Pulmonary artery endothelial cell (primary cell): ENCODE results near the gene WBP2. TPM values are rescaled to one million over a fixed set of nuclear protein-coding genes. Genes with fewer than 3 reads are reported as not detected.
"Not testable (repeated sequence)": the region's sequence is repeated elsewhere in the genome, so short reads cannot be mapped to it uniquely, and the experiment has no call there.

Experiments used
- DNase-seq: peaks from one replicate; pipeline ENCODE4 v3.0.0-alpha.2; 2011; ENCODE audit warnings: low read depth, low spot score
- total RNA-seq: library from RNA; depleted of rRNA; stranded (reverse); fragments of >200 nt; gene quantifications from 2 replicates; pipeline ENCODE4 v1.2.3, GENCODE V29; 2014

WBP2 gene
- total RNA-seq, 1 donor from 2014 or later, result 21.0 TPM

DNA sequence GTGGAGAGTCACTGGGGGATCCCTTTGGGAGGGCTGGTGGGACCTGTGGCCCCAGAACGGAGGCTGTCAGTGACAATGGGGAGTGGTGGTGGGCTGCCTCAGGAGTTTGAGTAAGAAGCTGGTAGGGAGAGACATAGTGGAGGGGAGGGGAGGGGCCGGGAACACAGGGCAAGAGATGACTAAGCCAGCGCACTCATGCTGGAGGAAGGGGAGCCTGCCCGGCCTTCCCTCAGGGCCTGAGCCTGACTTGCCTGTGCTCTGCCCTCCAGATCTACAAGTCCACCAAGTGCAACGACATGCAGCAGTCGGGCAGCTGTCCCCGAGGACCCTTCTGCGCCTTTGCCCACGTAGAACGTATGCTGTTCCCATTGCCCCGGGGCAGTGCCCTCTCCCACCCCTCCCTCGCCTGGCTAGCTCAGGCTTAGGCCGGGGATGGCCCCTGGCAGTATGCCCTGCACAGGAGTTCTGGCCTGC, 40.2 kb downstream of the WBP2 start:
- DNase-seq, result peak; percentile 47

DNA sequence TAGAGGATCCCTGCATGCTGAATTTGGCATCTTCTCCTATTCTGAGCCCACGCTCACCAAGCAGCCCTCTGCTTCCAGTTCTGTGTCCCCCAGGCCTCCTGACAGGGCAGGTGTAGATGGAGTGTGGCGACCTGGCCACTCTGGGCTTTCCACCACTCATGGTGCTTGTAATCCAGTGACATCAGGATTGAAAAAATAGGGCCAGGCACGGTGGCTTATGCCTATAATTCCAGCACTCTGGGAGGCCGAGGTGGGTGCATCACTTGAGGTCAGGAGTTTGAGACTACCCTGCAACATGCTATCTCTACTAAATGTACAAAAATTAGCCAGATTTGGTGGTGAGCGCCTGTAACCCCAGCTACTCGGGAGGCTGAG, 41.1 kb downstream of the WBP2 start:
- no peak for DNase-seq

DNA sequence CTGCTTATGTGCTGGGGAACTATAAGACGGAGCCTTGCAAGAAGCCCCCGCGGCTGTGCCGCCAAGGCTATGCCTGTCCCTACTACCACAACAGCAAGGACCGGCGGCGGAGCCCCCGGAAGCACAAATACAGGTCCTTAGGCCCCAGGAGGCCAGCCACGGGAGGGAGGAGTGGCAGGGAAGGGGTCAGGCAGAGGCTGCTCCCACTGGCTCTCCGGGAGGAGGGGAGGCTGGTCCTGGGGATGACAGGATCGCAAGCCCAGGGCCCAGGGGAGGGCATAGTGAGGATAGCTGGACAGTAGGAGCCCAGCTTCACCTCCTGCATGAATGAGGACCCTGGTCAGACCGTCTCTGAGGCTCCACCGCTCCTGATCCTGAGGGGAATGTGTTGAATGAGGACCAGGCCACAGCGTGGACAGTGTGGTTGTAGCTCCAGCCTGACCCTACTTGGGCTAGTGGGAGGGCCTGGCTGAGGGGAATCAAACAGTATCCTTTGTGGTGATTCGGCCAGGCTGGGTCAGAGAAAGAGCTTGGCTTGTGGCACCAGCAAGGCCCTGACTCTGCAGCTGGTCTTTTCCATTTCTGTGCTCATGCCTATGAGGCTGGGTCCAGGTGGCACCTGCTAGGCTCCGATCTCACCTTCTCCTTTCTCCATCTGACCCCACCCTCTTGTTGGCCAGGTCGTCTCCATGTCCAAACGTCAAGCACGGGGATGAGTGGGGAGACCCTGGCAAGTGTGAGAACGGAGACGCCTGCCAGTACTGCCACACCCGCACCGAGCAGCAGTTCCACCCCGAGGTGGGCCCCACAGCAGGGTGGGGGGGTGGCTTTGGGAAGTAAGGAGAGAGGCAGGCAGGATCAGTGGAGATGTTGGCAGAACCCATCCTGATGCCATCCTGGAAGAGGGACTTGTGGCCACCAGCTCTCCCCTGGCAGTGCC, 41.8 kb downstream of the WBP2 start:
- DNase-seq, result no peak

DNA sequence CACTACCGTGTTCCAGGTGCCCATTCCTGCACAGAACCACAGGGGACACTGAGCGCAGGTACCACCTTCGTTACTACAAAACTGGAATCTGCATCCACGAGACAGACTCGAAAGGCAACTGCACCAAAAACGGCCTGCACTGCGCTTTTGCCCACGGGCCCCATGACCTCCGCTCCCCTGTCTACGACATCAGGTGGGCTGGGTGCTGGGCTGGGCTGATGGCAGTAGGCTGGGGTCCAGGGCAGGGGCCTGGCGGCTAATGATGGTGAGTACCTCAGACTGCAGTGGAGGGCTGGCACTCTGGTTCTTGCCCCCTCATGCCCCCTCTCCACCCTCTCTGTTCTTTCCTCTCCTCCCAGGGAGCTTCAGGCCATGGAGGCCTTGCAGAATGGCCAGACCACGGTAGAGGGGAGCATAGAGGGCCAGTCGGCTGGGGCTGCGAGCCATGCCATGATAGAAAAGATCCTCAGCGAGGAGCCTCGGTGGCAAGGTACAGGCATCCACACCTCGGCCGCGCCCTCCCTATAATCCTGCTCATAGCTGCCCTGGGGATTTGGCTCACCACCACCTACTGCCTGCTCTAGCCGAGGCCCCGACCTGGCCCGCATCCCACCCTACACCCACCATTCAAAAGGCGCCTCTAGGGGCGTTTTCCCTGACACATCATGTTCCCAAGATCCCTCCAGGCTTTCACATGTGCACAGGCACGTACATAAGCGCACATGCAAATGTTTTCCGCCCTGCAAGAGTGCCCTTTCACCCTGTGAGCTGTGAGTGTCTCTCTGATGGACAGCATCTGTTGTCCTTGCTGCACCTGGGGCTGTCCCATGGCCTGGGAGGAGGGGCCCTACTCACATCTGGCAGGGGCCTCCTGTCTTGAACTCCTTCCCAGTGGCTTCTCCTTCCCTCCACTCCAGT, 42.8 kb downstream of the WBP2 start:
- no peak for DNase-seq

DNA sequence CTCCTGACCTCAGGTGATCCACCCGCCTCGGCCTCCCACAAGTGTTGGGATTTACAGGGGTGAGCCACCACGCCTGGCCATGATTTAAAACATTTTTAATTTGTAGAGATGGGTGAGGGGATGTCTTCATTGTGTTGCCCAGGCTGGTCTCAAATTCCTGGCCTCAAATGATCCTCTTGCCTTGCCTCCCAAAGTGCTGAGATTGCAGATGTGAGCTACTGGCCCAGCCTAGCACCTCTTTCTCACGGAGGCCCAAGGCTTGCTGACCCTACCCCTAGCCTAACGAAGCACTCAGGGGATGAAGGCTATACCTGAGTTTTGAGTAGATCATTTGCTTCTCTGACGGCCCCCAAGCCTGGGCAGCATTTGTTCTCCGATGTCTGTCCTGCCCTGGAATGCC, 44.0 kb downstream of the WBP2 start:
- DNase-seq, result no peak

DNA sequence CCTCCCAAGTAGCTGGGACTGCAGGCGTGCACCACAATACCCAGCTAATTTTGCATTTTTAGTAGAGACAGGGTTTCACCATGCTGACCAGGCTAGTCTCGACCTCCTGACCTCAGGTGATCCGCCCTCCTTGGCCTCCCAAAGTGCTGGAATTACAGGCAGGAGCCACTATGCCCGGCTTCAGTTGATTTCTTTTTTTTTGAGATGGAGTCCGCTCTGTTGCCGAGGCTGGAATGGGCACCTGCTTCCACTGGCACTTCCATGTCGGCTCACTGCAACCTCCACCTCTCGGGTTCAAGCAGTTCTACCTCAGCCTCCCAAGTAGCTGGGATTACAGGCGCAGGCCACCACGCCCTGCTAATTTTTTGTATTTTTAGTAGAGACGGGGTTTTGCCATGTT, 44.4 kb downstream of the WBP2 start:
- not testable (repeated sequence) for DNase-seq

DNA sequence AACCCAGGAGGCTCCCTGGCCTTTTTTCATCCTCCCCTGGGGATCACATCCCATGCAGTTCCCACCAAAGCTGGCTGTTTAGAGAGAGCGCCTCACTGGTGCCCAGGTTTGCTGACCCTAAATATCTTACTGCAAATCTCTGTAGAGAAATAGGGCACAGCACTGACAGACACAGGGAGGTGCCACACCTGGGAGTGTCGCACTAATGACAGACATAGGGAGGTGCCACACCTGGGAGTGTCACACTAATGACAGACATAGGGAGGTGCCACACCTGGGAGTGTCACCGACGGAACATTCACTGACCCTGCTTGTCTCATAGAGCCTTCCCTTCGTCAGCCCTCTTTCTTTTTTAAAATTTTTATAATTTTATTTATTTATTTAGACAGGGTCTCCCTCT, 44.9 kb downstream of the WBP2 start:
- DNase-seq, result no peak

DNA sequence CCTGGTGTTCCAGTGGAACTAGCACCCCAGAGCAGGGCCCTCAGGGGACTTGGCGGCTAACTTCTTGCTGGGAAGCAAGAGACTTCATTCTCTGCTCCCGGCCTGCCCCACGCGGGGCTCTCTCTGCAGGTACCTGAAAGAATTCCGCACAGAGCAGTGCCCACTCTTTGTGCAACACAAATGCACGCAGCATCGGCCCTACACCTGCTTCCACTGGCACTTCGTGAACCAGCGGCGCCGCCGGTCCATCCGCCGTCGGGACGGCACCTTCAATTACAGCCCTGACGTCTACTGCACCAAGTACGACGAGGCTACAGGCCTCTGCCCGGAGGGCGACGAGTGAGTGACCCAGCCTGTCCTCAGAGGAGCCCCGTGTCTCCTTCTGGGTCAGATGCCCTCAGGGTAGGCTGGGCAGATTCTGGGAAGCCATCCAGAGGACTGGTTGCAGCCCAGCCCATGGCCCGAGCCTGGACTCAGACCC, 45.5 kb downstream of the WBP2 start:
- no peak for DNase-seq

DNA sequence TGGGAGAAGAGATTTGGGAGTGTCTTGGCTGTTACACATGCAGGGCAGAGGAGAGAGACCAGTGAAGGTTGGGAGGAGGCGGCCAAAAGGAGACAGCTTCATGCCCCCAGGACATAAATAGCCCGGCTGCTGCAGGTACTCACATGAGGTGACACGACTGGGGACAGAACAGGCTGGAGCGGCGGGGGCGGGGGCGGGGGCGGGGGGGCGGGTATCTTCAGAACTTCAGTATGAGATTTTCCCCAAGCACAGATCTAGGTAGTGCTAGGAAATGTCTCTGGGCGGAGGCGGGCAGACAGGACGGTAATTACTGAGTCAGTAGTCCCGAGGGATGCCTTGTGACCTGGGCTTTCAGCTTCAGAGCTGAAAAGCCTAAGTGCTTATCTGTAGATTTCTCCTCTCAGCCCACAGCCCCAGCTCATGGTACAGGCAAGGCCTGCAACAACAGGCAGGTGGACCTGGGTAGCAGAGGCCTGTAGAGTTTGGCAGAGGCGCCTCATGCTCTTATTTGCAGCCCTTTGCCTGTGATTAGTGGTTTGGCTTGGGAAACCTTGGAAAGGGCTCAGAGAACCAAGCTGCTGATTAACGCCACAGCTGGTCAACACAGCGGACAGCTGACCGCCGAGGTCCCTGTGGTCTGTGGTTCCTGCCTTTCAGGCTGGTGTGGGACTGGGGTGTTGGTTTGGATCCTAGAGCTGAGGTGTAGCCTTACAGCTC, 46.1 kb downstream of the WBP2 start:
- DNase-seq, result no peak

DNA sequence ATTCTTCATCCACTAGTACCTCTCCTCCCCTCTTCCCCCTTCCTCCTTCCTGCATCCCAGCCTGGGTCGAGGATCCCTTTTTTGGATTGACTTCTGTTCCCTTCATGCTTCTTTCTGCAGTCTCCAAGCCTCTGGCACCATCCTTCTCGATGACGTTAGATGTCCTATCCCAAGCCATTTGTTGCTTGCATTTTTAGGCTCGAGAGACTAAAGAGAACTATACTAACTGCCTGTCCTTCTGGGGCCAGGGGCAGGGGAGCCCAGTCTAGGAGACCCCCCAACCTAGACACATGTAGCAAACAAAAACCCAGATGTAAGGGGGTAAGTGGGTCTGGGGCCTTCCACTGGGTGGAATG, 46.6 kb downstream of the WBP2 start:
- DNase-seq, result no peak

DNA sequence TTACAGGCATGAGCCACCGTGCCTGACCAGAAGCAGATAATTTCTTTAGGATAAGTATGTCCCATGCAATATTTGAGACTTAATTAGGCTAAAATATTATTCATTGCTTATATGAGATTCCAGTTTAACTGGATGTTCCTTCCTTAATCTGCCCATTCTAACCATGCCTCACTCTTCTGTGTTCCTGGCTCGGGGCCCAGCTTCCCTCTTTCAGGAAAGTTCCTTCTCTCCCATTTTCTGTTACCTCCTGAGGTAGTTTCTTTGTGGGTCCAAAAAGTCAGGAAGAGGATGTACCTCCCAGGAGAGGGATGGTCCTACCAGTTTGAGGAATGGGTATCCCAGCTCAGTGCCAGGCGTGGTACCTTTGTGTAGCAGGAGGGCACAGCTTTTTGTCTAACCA, 47.3 kb downstream of the WBP2 start:
- DNase-seq, result no peak

DNA sequence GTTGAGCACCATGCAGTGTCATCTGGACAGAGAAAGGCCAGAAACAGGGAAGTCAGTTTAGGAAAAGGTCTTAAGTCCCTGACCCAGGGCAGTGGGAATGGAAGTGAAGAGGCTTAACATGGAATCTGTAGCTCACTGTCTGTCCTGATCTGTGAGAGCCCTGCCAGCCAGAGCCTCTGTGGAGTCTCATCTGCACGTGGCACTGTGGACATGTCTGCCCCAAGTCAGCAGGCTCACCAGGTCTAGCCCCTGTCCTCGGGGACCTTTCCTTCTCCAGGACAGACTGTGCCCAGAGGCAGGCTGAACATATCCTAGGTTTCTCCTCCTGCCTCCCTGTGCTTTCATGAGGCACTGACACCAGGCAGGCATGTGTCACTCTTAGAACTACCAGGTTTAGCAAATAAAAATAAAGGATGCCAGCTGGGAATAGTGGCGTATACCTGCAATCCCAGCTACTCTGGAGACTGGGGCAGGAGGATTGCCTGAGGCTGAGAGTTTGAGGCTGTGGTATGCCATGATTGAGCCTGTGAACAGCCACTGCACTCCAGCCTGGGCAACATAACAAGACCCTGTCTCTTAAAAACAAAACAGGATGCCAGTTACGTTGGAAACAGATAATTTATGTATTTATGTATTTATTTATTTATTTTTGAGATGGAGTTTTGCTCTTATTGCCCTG, 48.2 kb downstream of the WBP2 start:
- no peak for DNase-seq

DNA sequence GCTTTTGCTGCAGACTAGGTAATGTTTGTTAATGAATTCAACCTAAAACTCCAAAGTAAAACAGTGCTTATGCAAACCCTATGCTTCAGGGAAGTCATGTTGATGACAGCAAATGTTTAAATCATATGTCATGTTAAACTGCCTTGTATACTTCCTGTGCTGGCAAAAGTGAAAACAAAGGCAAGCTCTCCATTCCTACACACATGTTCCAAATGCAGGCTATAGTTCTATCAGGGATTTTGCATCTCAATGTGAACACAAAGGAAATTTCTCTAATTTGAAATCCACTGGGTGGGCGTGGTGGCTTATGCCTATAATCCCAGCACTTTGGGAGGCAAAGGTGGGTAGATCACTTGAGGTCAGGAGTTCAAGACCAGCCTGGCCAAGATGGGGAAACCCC, 51.3 kb downstream of the WBP2 start:
- no peak for DNase-seq

DNA sequence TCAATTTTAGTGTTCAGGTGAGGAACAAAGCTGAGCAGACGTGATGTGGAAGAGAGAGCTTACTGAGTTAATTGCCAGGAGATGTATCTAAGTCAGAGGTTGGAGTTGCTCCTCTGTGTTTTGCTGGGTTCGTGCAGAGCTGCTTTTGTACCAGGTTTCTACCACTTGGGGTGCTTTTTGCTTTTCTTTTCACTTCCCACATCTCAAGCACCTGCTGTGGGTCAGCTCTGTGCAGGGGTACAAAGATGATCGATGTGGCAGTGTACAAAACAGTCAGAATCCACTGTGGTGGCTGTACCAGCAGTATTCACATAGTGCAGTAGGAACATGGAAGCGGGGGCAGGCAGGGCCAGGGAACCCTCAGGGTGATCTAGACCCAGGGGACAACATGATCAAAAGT, 55.7 kb downstream of the WBP2 start:
- DNase-seq, result no peak

DNA sequence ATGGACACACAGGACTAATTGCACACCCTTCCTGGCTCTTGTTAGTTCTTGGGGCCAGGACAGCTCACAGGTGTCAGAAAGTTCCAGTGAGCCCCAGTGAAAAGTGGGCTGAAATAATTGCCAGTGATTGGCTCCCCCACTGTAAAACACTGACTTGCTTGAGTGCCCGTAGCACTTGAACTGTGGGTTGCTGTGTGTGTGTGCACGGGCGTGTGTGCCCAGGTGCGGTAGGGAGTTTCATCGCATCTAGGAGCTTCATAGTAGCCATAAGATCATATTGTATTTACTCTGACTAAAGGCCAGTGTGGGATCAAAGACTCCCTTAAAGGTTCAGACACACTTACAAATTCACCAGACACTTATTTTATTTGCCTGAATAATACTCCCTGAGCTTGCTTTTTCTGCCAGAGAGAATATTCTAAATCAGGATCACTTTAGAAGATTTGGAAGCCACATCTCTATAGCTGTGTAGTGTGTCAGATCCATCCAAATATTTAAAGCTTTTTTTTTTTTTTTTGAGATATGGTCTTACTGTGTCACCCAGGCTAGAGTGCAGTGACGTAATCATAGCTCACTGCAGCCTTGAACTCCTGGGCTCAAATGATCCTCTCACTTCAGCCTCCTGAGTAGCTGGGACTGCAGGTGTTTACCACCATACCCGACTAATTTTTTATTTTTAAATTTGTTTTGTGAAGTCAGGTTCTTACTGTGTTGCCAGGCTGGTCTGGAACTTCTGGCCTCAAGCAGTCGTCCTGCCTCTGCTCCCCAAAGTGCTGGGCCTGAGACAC, 59.1 kb downstream of the WBP2 start:
- no peak for DNase-seq

Other genes with a start within 250 kb of the WBP2 start
- gene SMIM5, start 221.9 kb downstream of the WBP2 start, total RNA-seq, result 0.07 TPM in 1 of 2 replicates, not detected in the other
- gene RECQL5, start 188.2 kb downstream of the WBP2 start, total RNA-seq, result 12.0 and 20.2 TPM in 2 replicates
- gene SAP30BP, start 188.0 kb downstream of the WBP2 start, total RNA-seq, result 66.7 and 95.2 TPM in 2 replicates
- 6.9 and 14.2 TPM in 2 replicates for gene ITGB4, start 133.9 kb downstream of the WBP2 start, total RNA-seq
- gene GALK1, start 90.1 kb downstream of the WBP2 start, total RNA-seq, result 93.3 and 120 TPM in 2 replicates
- gene UNK, start 70.5 kb downstream of the WBP2 start, total RNA-seq, result 7.6 and 10.2 TPM in 2 replicates
- gene UNC13D, start 10.9 kb downstream of the WBP2 start, total RNA-seq, result 7.3 and 7.6 TPM in 2 replicates
- 30.6 and 56.0 TPM in 2 replicates for gene TRIM47, start 23.2 kb upstream of the WBP2 start, total RNA-seq
- 32.2 and 32.6 TPM in 2 replicates for gene TRIM65, start 41.6 kb upstream of the WBP2 start, total RNA-seq
- 31.9 and 38.7 TPM in 2 replicates for gene MRPL38, start 49.5 kb upstream of the WBP2 start, total RNA-seq
- gene FBF1, start 85.7 kb upstream of the WBP2 start, total RNA-seq, result 6.9 and 10.4 TPM in 2 replicates
- 65.8 and 75.8 TPM in 2 replicates for gene ACOX1, start 123.8 kb upstream of the WBP2 start, total RNA-seq
- gene TEN1, start 123.9 kb upstream of the WBP2 start, total RNA-seq, result 16.3 and 25.8 TPM in 2 replicates
- 1.1 and 1.2 TPM in 2 replicates for gene CDK3, start 145.5 kb upstream of the WBP2 start, total RNA-seq
- gene EVPL, start 172.0 kb upstream of the WBP2 start, total RNA-seq, result not detected in 2 replicates
- gene SRP68, start 217.2 kb upstream of the WBP2 start, total RNA-seq, result 35.2 and 44.1 TPM in 2 replicates
- 0.07 TPM in 1 of 2 replicates, not detected in the other for gene GALR2, start 219.4 kb upstream of the WBP2 start, total RNA-seq
- not detected in 2 replicates for gene ZACN, start 223.8 kb upstream of the WBP2 start, total RNA-seq
- gene EXOC7, start 248.5 kb upstream of the WBP2 start, total RNA-seq, result 82.1 and 89.1 TPM in 2 replicates